NK-92 (cell line): Measurements from ENCODE around the gene CCDC77.

Source experiments
- DNase-seq: peaks from one replicate; lab custom pipeline; 2025; ENCODE audit not compliant: unreplicated experiment; lab: John Stamatoyannopoulos, UW

The CCDC77 gene

DNA sequence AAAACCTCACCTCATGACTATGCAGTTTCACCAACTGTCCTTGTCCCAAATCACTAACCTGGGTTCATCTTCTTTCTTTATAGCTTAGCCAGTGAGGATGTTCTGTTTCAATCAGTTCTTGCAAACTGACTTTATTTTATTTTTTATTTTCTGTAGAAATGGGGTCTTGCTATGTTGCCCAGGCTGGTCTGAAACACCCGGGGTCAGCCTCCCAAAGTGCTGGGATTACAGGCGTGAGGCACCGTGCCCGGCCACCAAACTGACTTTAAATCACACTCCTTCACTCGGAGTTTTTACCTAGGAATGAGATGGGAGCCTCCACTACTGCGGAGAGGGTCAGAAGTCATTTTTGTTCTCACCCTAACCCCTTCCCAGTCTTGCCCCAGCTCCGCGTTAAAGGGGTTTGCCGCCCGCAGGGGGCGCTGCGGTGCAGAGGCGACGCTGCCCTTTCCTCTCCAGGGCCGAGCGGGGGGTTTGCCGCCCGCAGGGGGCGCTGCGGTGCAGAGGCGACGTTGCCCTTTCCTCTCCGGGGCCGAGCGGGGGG is 51.3 kb downstream of the CCDC77 start:
- no peak for DNase-seq

DNA sequence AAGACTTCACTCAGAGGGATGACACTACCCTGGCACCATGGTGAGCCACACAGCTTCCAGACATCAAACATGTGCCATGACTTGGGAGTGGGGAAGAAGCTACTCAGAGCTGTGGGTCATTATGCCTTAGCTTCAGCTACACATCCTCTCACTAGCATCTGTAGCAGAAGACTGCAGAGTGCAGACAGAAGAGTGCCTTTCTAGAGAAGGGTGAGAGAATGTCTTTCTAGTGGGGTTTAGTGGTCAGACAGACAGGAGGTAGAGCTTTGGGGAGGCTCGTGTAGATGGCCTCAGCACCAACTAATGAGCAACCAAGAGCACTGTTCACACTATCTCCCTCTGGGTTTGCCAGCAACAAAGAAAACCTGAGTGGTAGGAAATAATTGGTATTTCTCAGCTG is 53.4 kb downstream of the CCDC77 start:
- no peak for DNase-seq

GRCh38 chr12:455821-456220 is 54.4 kb downstream of the CCDC77 start:
- no peak for DNase-seq

DNA sequence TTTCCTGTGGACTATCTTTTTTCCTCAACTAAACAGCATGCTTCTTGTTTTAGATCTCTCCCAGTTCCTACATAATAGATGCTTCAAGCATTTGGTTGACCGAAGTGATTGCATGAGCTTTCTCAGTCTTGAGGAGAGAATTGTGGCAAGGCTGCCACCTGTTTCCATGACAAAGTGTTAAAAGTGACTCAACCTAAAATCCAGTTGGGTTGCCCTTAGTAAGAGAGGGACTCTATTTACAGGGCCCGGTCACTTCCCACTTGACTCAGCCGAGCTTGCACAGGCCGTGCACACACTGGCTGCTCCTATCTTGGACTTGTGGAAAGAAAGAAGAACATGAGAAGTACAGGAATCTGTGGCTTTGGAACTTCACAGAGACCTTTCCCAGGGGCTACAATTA is 56.2 kb downstream of the CCDC77 start:
- no peak for DNase-seq

GRCh38 chr12:459050-459429 is 57.6 kb downstream of the CCDC77 start:
- no peak for DNase-seq

DNA sequence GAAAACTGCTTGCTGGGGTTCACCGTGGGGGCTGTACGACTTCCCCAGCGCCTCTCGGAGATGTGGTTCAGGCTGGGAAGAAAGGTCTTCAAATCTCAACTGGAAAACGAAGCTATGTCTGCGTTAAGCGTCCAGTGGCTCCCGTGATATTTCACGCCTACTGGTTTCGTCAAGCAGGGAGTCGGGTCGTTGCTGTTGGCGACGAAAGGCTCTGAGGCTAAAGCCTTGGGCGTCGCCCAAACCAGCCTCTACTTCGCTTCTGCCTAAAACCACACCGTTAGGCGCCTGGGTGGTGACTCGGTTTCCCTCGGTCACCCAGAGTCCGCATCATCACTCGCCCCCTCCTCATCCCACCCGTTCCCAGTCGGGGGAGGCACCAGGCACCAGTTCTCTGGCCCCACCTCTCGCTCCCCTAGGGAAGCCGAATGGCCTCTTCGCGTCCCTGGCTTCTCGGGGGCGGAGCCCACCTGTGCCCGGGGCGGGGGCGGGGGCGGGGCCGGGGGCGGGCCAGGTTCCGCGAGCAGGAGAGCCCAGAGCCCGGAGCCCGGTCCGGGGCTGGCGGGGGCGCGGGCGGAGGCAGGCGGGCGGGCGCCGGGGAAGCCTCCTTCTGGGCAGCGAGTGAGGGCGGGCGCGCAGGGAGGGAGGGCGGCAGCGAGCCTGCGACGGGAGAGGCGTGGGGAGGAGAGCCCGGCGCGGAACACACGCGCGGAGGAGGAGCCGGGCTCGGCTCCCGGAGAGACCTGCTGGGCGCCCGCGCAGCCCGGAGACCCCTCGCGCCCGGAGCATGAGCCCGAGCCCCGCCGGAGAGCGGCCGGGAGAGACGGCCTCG is 58.2 kb downstream of the CCDC77 start, which contains the start of gene B4GALNT3:
Gene B4GALNT3, plus strand, starts transcription at position 510 of the 829 bp plus-strand sequence. CDS start 438 bp downstream, outside the sequence.
- DNase-seq, result no peak

DNA sequence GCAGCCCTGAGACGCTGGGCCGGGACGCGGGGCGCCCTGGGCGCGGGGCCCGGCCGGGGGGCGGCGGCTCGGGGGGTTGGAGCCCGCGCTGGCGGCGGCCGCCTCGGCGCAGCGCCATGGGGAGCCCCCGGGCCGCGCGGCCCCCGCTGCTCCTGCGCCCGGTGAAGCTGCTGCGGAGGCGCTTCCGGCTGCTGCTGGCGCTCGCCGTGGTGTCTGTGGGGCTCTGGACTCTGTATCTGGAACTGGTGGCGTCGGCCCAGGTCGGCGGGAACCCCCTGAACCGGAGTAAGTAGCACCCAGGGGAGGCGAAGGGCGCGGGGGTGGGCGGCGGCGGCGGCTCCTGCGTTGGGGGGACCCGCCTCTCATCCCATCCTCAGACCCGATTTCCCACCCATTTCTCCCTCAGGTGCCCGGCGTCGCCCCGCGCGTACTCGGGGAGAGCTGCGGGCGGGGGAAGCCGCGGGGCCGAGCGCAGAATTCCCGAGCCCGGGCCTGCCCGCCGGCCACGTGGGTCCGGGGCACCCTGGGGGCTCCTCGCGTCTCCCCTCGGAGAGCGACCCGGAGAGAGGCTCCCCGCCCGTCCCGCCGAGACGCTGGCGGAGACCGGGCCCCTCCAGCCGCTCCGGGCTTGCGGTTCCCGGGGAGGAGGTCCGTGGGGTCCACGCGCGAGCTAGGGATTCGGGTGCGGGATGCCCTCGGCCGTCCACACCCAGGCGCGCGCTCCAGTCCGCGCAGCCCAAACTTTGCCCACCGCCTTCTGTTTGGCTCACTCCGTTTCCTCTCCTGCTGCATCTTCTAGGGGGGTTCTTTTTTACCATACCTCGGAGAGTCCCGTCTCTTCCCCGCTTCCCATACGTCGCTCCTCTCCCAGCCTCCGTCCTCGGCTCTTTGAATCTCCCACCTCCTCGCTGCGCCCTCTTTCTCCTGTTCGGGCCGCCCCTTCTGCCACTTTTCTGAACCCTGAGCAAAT is 59.1 kb downstream of the CCDC77 start:
- no peak for DNase-seq

DNA sequence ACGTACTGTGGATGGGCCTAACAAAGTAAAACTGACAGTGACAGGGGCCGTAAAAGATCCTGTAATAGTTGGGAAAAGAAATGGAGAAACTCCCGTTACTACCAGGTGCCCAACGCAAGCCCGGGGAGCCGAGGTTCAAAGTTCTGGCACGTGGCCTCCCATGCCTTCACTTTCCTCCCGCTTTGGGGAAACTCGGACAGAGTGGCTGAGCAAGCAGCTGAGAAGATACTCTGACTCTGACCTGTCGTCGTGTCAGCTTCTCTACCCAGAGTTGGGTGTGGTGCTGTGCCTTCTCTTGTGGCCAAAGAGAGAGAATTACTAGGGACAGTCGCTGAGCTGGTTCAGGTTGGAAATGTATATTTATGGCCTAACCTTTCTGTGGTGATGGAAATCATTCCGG is 60.0 kb downstream of the CCDC77 start:
- DNase-seq, result no peak

GRCh38 chr12:462936-463705 is 61.7 kb downstream of the CCDC77 start:
- DNase-seq, result no peak

GRCh38 chr12:464484-465267 is 63.2 kb downstream of the CCDC77 start:
- DNase-seq, result no peak

DNA sequence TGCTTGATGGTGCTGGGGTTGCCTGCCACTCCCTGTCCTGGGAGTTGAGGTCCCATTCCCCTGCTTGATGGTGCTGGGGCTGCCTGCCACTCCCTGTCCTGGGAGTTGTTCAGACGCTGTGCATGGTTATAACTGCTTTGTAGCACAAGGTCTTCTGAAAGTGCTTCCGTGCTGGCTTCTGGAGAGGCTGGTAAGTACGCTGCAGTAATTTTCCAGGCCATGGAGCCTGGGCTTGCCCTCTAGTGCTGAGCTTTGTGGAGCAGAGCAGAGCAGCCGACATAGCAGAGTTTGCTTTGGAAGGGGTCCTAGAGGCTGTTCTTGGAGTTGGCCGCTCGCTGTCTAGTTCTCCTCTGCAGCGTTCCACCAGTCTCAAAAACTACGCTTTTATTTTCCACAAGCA is 64.6 kb downstream of the CCDC77 start:
- no peak for DNase-seq

GRCh38 chr12:466762-467161 is 65.3 kb downstream of the CCDC77 start:
- no peak for DNase-seq

DNA sequence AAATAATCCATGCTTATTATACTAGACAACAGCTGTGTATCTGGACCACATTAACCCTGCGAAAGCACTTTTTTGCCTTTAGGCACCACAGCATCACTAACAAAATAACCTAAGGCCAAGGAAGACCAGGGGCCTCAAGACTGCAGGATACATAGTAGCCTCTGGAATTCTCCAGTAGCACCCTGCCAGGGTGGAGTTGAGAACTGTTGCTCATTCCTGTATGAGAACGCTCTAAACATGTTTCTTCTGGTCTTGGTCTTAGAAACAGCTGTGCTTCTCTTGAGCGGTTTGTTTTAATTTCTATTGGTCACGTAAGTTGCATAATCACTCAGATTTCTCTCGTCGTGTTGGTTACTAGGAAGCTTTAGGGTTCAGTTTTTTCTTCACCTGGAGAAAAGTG is 66.1 kb downstream of the CCDC77 start:
- DNase-seq, result no peak

GRCh38 chr12:468671-469389 is 67.4 kb downstream of the CCDC77 start:
- DNase-seq, result no peak

DNA sequence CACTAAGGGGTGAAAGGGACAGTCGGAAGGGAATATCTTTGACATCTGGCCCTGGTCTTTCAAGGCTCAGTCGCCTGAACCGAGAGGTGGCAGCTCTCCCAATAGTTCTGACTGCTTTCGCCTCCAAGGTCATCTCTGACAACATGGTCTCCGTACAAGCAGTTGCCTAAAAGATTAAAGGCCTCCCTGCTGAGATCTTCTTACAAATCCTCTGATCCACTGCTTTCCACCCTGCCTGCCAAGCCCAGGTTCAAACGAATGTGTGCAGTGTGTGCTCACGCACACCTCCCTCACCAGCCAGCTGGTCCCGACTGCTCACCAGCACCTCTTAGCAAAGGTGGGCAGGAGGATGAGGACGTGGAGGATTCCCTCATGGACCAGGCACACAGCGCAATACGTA is 68.7 kb downstream of the CCDC77 start:
- DNase-seq, result no peak

- no peak for DNase-seq
Measured at GRCh38 chr12:473198-473597, 71.8 kb downstream of the CCDC77 start.

DNA sequence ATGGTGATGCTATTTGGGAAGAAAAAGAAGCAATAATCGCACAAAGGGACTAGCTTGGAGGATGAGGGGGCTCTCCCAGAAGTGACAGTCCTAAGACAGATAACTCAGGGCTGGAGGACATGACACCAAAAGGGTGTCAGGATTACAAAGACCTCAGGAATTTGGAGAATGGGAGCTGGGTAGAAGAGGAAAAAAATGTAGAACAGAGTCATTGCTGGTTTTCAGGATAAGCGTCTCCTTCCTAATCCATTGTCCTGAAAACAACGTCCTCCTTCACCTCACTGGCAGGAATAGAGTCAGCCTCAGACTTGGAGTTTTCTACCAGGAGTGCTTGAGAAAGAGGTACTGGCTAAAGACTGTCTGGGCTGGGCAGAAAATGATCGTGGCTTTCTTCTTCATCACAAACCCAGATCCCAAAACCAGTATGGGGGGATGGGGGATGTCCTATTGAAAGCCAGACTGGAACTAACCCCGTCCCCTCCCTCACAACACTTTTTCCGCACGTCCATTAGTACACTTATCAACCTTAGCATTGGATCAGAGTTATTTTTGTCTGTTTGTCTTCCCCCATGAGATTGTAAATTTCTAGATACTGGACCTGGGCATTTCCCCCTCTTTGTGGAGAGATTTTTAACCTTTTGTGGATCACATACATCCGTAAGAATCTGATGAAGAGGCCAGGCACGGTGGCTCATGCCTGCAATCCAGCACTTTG is 72.6 kb downstream of the CCDC77 start:
- DNase-seq, result no peak

DNA sequence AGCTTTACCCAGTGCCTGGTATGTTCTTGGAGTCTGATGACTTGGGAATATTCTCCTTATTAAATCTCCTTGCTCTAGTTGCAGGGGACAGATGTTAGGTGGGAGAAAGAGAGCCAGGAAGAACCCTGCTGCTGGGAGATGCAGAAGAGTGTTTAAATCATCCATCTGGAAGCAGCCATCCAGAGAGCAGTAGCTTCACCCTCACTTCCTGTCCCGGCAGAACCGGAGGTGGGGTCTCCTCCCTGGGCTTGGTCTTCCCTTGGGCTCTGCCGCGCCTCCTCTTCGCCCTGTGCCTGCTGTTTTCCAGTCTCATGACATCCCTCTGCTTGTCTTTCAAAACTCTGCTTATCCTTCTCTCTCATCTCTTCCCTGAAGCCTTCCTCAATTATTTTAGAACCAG is 73.8 kb downstream of the CCDC77 start:
- no peak for DNase-seq

GRCh38 chr12:479161-479560 is 77.7 kb downstream of the CCDC77 start:
- no peak for DNase-seq
